ENCODE data around the gene TTLL10.

GRCh38 chr1:1228187-1228586, 54.5 kb downstream of the TTLL10 start:
- TF ChIP-seq CTCF (IDR thresholded peaks at IDR 0.05; ENCODE audit: low read depth, low read length) (no peak), POLR2A (IDR thresholded peaks at IDR 0.05; ENCODE audit: extremely low read depth, insufficient read length) (no peak)
